ENCODE measurements around the gene INVS.
"Not testable (repeated sequence)": the region's sequence is repeated elsewhere in the genome, so short reads cannot be mapped to it uniquely, and the experiment has no call there.

Gene INVS

GRCh38 chr9:100098887-100099721 lies at the start of gene INVS, which contains the start of gene ERP44:
Gene INVS (plus strand): TSS chr9:100099243. CDS start chr9:100104522, 5,279 bp downstream.
Gene ERP44 (minus strand): TSS chr9:100099000. CDS start chr9:100098840, 160 bp downstream.
- peak; percentile 87 to 100 (median 98) for DNase-seq

- DNase-seq = no peak
Observed at GRCh38 chr9:100049551-100049950, 49.5 kb upstream of the INVS start.

- DNase-seq = no peak
Observed at GRCh38 chr9:100052375-100052774, 46.7 kb upstream of the INVS start.

- no peak for DNase-seq
Observed at GRCh38 chr9:100056561-100056960, 42.5 kb upstream of the INVS start.

GRCh38 chr9:100057624-100058023 lies 41.4 kb upstream of the INVS start:
- DNase-seq = no peak

GRCh38 chr9:100058699-100059579 lies 40.1 kb upstream of the INVS start:
- DNase-seq = no peak

GRCh38 chr9:100062683-100063082 lies 36.4 kb upstream of the INVS start:
- DNase-seq = not testable (repeated sequence)

- no peak for DNase-seq
Observed at GRCh38 chr9:100063185-100063584, 35.9 kb upstream of the INVS start.

GRCh38 chr9:100064872-100065581 lies 34.0 kb upstream of the INVS start:
- DNase-seq = no peak

- no peak for DNase-seq
Observed at GRCh38 chr9:100066539-100066938, 32.5 kb upstream of the INVS start.

- not testable (repeated sequence) for DNase-seq
Observed at GRCh38 chr9:100067990-100068389, 31.1 kb upstream of the INVS start.

- DNase-seq = not testable (repeated sequence)
Observed at GRCh38 chr9:100069068-100069467, 30.0 kb upstream of the INVS start.

GRCh38 chr9:100070104-100071041 lies 28.7 kb upstream of the INVS start:
- DNase-seq = no peak

- no peak for DNase-seq
Observed at GRCh38 chr9:100071271-100071670, 27.8 kb upstream of the INVS start.

- no peak for DNase-seq
Observed at GRCh38 chr9:100072805-100073204, 26.2 kb upstream of the INVS start.

- no peak for DNase-seq
Observed at GRCh38 chr9:100074093-100074492, 24.9 kb upstream of the INVS start.

GRCh38 chr9:100074989-100075388 lies 24.1 kb upstream of the INVS start:
- no peak for DNase-seq

GRCh38 chr9:100076256-100076655 lies 22.8 kb upstream of the INVS start:
- not testable (repeated sequence) for DNase-seq

- DNase-seq = no peak
Observed at GRCh38 chr9:100082782-100083181, 16.3 kb upstream of the INVS start.

GRCh38 chr9:100083448-100084127 lies 15.5 kb upstream of the INVS start:
- no peak for DNase-seq

GRCh38 chr9:100084128-100084453 lies 15.0 kb upstream of the INVS start:
- DNase-seq = no peak

Measured in C1 segment of cervical spinal cord (tissue), 14 donors.